HG03159 (cell line): ENCODE results near the gene FASTKD1.
"Not testable (repeated sequence)": the region's sequence is repeated elsewhere in the genome, so short reads cannot be mapped to it uniquely, and the experiment has no call there.

ENCODE experiments used
- ATAC-seq: cut with Tn5 transposase; IDR thresholded peaks from one replicate; pipeline ENCODE4 v1.9.1; 2021; ENCODE audit warnings: mild to moderate bottlenecking, moderate library complexity; ENCODE audit not compliant: unreplicated experiment

FASTKD1 gene

GRCh38 chr2:169573160-169573973, at the start of gene FASTKD1:
FASTKD1 (minus strand) TSS chr2:169573865; CDS start chr2:169572029, 1,836 bp downstream.
- peak; percentile 98 for ATAC-seq

- ATAC-seq = no peak
These were observed 49.6 kb upstream of the FASTKD1 start for GRCh38 chr2:169623235-169623634.

- ATAC-seq = no peak
These were observed 46.8 kb upstream of the FASTKD1 start for GRCh38 chr2:169620509-169620908.

GRCh38 chr2:169619946-169620345, 46.3 kb upstream of the FASTKD1 start:
- no peak for ATAC-seq

GRCh38 chr2:169615982-169616381, 42.3 kb upstream of the FASTKD1 start:
- not testable (repeated sequence) for ATAC-seq

GRCh38 chr2:169613876-169614275, 40.2 kb upstream of the FASTKD1 start:
- no peak for ATAC-seq

- ATAC-seq = no peak
These were observed 35.6 kb upstream of the FASTKD1 start for GRCh38 chr2:169609264-169609663.

- ATAC-seq = no peak
These were observed 25.9 kb upstream of the FASTKD1 start for GRCh38 chr2:169599568-169599967.

GRCh38 chr2:169598982-169599381, 25.3 kb upstream of the FASTKD1 start:
- ATAC-seq = no peak

- not testable (repeated sequence) for ATAC-seq
These were observed 22.9 kb upstream of the FASTKD1 start for GRCh38 chr2:169596546-169596945.

- no peak for ATAC-seq
These were observed 17.1 kb upstream of the FASTKD1 start for GRCh38 chr2:169590804-169591203.

GRCh38 chr2:169585673-169586072, 12.0 kb upstream of the FASTKD1 start:
- no peak for ATAC-seq

GRCh38 chr2:169584005-169584877, 10.6 kb upstream of the FASTKD1 start, which contains the start of gene PPIG:
PPIG (plus strand) TSS chr2:169584351; CDS start chr2:169604042, 19,691 bp downstream.
- peak; percentile 91 for ATAC-seq

- no peak for ATAC-seq
These were observed 9.9 kb upstream of the FASTKD1 start for GRCh38 chr2:169583518-169583917.

GRCh38 chr2:169582552-169583266, 9.0 kb upstream of the FASTKD1 start:
- not testable (repeated sequence) for ATAC-seq

- no peak for ATAC-seq
These were observed 5.4 kb upstream of the FASTKD1 start for GRCh38 chr2:169579044-169579443.

GRCh38 chr2:169575264-169575663, 1.6 kb upstream of the FASTKD1 start:
- ATAC-seq = not testable (repeated sequence)

GRCh38 chr2:169574539-169574938, 874 bp upstream of the FASTKD1 start:
- ATAC-seq = not testable (repeated sequence)

GRCh38 chr2:169573974-169574299, 272 bp upstream of the FASTKD1 start:
- ATAC-seq = no peak

GRCh38 chr2:169572821-169573159, 875 bp downstream of the FASTKD1 start:
- ATAC-seq = no peak

GRCh38 chr2:169572189-169572588, 1.5 kb downstream of the FASTKD1 start:
- no peak for ATAC-seq
